Liver (tissue), 9 donors: Measurements from ENCODE around the gene ATP5MG. TPM values are rescaled to one million over a fixed set of nuclear protein-coding genes. Genes with fewer than 3 reads are reported as not detected.
A peak's percentile ranks its signal among the peaks of the same experiment; 100 is the strongest.

Experiments used
- DNase-seq: peaks from one replicate; pipeline ENCODE4 v3.0.0-alpha.2; 2017; ENCODE audit warnings: low spot score
- H3K27ac ChIP-seq, 2 donors: one replicate each; pipeline ENCODE4 v1.7.0; 2013; ENCODE audit warnings: inconsistent platforms in 2 of 2, low read length in 2 of 2, control low read depth in 1 of 2, low read depth in 1 of 2, mild to moderate bottlenecking in 1 of 2
- H3K27me3 ChIP-seq, 4 donors: one replicate each; pipeline versions ENCODE4 v1.6.1 to v1.7.0; 2013; ENCODE audit warnings: low read length in 3 of 4, inconsistent platforms in 1 of 4, mild to moderate bottlenecking in 1 of 4, moderate library complexity in 1 of 4; ENCODE audit not compliant: control insufficient read depth in 4 of 4, insufficient read depth in 4 of 4
- H3K36me3 ChIP-seq, 4 donors: one replicate each; pipeline versions ENCODE4 v1.6.1 to v1.7.0; 2013; ENCODE audit warnings: low read length in 3 of 4, mild to moderate bottlenecking in 3 of 4, low read depth in 1 of 4, moderate library complexity in 1 of 4; ENCODE audit not compliant: control insufficient read depth in 4 of 4, insufficient read depth in 3 of 4
- H3K4me1 ChIP-seq, 4 donors: one replicate each; pipeline versions ENCODE4 v1.6.1 to v1.7.0; 2013; ENCODE audit warnings: low read length in 3 of 4, mild to moderate bottlenecking in 3 of 4, moderate library complexity in 1 of 4; ENCODE audit not compliant: control insufficient read depth in 4 of 4, insufficient read depth in 4 of 4
- H3K4me3 ChIP-seq, 3 donors: one replicate each; pipeline versions ENCODE4 v1.6.1 to v1.7.0; 2013; ENCODE audit warnings: low read length in 3 of 3, control low read depth in 1 of 3, low read depth in 1 of 3, mild to moderate bottlenecking in 1 of 3
- H3K9ac ChIP-seq, 2 donors: one replicate each; pipeline ENCODE4 v1.7.0; 2013; ENCODE audit warnings: low read length in 2 of 2, mild to moderate bottlenecking in 2 of 2, moderate library complexity in 2 of 2, control low read depth in 1 of 2, low read depth in 1 of 2
- H3K9me3 ChIP-seq, 4 donors: one replicate each; pipeline versions ENCODE4 v1.6.1 to v1.7.0; 2013; ENCODE audit warnings: low read length in 3 of 4; ENCODE audit not compliant: control insufficient read depth in 4 of 4
- ATF3 ChIP-seq: IDR thresholded peaks from 2 replicates; pipeline ENCODE4 v1.6.1; 2016; ENCODE audit warnings: antibody characterized with exemption
- CTCF ChIP-seq: fragments of 150-350 bp; IDR thresholded peaks from 2 replicates; pipeline ENCODE4 v1.5.1; 2017; ENCODE audit warnings: improper control_type of control experiment, low read depth, low read length; ENCODE audit not compliant: missing input control
- EGR1 ChIP-seq, 2 donors: IDR thresholded peaks; 2 replicates each; pipeline ENCODE4 v1.6.1; 2016 to 2018; ENCODE audit warnings: antibody characterized with exemption in 2 of 2, low read depth in 2 of 2
- FOXA1 ChIP-seq: IDR thresholded peaks from 2 replicates; pipeline ENCODE4 v1.6.1; 2016; ENCODE audit warnings: antibody characterized with exemption
- GABPA ChIP-seq, 2 donors: IDR thresholded peaks in 1 of 2; conservative IDR thresholded peaks in 1 of 2; 2 replicates each; pipeline ENCODE4 v1.6.1; 2016; ENCODE audit warnings: antibody characterized with exemption in 2 of 2, mild to moderate bottlenecking in 1 of 2, moderate library complexity in 1 of 2
- HNF4A ChIP-seq, 2 donors: conservative IDR thresholded peaks; 2 replicates each; pipeline ENCODE4 v1.6.1; 2016; ENCODE audit warnings: antibody characterized with exemption in 2 of 2, mild to moderate bottlenecking in 2 of 2
- HNF4G ChIP-seq: IDR thresholded peaks from 2 replicates; pipeline ENCODE4 v1.6.1; 2016; ENCODE audit warnings: antibody characterized with exemption
- JUND ChIP-seq, 2 donors: IDR thresholded peaks; 2 replicates each; pipeline ENCODE4 v1.6.1; 2016; ENCODE audit warnings: antibody characterized with exemption in 2 of 2
- MAX ChIP-seq: IDR thresholded peaks from 2 replicates; pipeline ENCODE4 v1.6.1; 2016; ENCODE audit warnings: antibody characterized with exemption
- RAD21 ChIP-seq, 2 donors: IDR thresholded peaks; 2 replicates each; pipeline ENCODE4 v1.6.1; 2016; ENCODE audit warnings: antibody characterized with exemption in 2 of 2, mild to moderate bottlenecking in 2 of 2
- REST ChIP-seq: IDR thresholded peaks from 2 replicates; pipeline ENCODE4 v1.6.1; 2016; ENCODE audit warnings: antibody characterized with exemption, mild to moderate bottlenecking
- RXRA ChIP-seq, 2 donors: IDR thresholded peaks; 2 replicates each; pipeline ENCODE4 v1.6.1; 2017 to 2018; ENCODE audit warnings: antibody characterized with exemption in 2 of 2, mild to moderate bottlenecking in 1 of 2
- SP1 ChIP-seq: IDR thresholded peaks from 2 replicates; pipeline ENCODE4 v1.6.1; 2018; ENCODE audit warnings: antibody characterized with exemption, mild to moderate bottlenecking
- TAF1 ChIP-seq: conservative IDR thresholded peaks from 2 replicates; pipeline ENCODE4 v1.6.1; 2016; ENCODE audit warnings: antibody characterized with exemption, mild to moderate bottlenecking
- YY1 ChIP-seq: IDR thresholded peaks from 2 replicates; pipeline ENCODE4 v1.6.1; 2016; ENCODE audit warnings: antibody characterized with exemption, mild to moderate bottlenecking
- ZBTB33 ChIP-seq: IDR thresholded peaks from 2 replicates; pipeline ENCODE4 v1.6.1; 2016; ENCODE audit warnings: antibody characterized with exemption
- WGBS: extraction: QIAGEN DNeasy Blood & Tissue Kit; methylation state at CpG from one replicate; pipeline ENCODE4 v1.1.7; 2013; 5-methylcytosine and 5-hydroxymethylcytosine counted together
- polyA plus RNA-seq, 2 donors: library from polyadenylated mRNA; stranded (reverse) in 1 of 2; unstranded in 1 of 2; fragments of 200-250 nt in 1 of 2; fragments of >200 nt in 1 of 2; fragmentation: Nextera tagmentation in 1 of 2; extraction: Ambion mirVana in 1 of 2; gene quantifications; one replicate each; pipeline versions ENCODE4 v1.2.1 to v1.2.3, GENCODE V29; 2013 to 2015
- total RNA-seq, 2 donors: library from RNA; depleted of rRNA; stranded (reverse); fragments of >200 nt; gene quantifications; one replicate each; pipeline ENCODE4 v1.2.3, GENCODE V29; 2014
- donor health status: healthy.
- donor health status: healthy.
- donor health status: healthy.
- donor health status: healthy.
- donor health status: healthy.

ATP5MG gene
- total and polyA plus RNA-seq, 4 donors, result 25.5 to 542 (median 87.6) TPM

GRCh38 chr11:118435290-118435892 lies 34.0 kb downstream of the ATP5MG start (continued):
- TF ChIP-seq ATF3 (no peak), RAD21 (IDR thresholded peaks at IDR 0.05) (no peak), HNF4A (conservative IDR thresholded peaks at IDR 0.05) (no peak), CTCF (no peak), JUND (IDR thresholded peaks at IDR 0.05) (no peak), GABPA (IDR thresholded peaks at IDR 0.05 in 1 of 2, conservative IDR thresholded peaks at IDR 0.05 in 1 of 2) (no peak), FOXA1 (no peak), SP1 (no peak), HNF4G (no peak), EGR1 (IDR thresholded peaks at IDR 0.05; ENCODE audit: low read depth in 2 of 2) (no peak)

GRCh38 chr11:118435893-118436624 lies 34.7 kb downstream of the ATP5MG start, which contains the start of gene KMT2A:
Gene KMT2A (plus strand): TSS chr11:118436492. CDS start chr11:118436513, 21 bp downstream.
- Histone ChIP-seq H3K4me3 (peak within 1 kb of the TSS; percentile 63 to 98 (median 88)), H3K9ac (peak within 1 kb of the TSS; percentile 51 to 58), H3K4me1 (peaks cover 4 to 51% (median 40%) of the 10 kb centered on the region in 4 donors), H3K9me3 (no peaks in the 10 kb centered on the region), H3K36me3 (no peaks in the 10 kb centered on the region), H3K27ac (peak within 1 kb of the TSS; percentile 79 to 84), H3K27me3 (no peaks in the 10 kb centered on the region)
- no peak for TF ChIP-seq YY1
- no peak for TF ChIP-seq FOXA1
- no peak for TF ChIP-seq JUND (IDR thresholded peaks at IDR 0.05)
- TF ChIP-seq SP1, result peak; percentile 66
- TF ChIP-seq REST, result peak; percentile 73
- TF ChIP-seq GABPA (IDR thresholded peaks at IDR 0.05 in 1 of 2, conservative IDR thresholded peaks at IDR 0.05 in 1 of 2), result peak in 1 of 2 donors; percentile 77
- TF ChIP-seq RXRA (IDR thresholded peaks at IDR 0.05), result peak in 1 of 2 donors; percentile 1
- TF ChIP-seq RAD21 (IDR thresholded peaks at IDR 0.05), result peak in 1 of 2 donors; percentile 12
- TF ChIP-seq ZBTB33, result no peak
- TF ChIP-seq MAX, result peak; percentile 48
- peak; percentile 24 for TF ChIP-seq TAF1
- DNase-seq, result peak; percentile 93
- WGBS, result under 1% methylated on average over 83 of the region's 83 CpGs
